IPS-15b (cell line): ENCODE measurements around the gene NEDD4.
"Not testable (repeated sequence)": the region's sequence is repeated elsewhere in the genome, so short reads cannot be mapped to it uniquely, and the experiment has no call there.

Experiments
- H3K27me3 ChIP-seq: one replicate; pipeline ENCODE4 v1.6.1; 2013; ENCODE audit warnings: low read length; ENCODE audit not compliant: control insufficient read depth, insufficient read depth
- H3K36me3 ChIP-seq: one replicate; pipeline ENCODE4 v1.6.1; 2013; ENCODE audit warnings: low read length; ENCODE audit not compliant: control insufficient read depth, insufficient read depth
- H3K4me1 ChIP-seq: one replicate; pipeline ENCODE4 v1.6.1; 2013; ENCODE audit warnings: mild to moderate bottlenecking, low read length; ENCODE audit not compliant: control insufficient read depth, insufficient read depth
- H3K4me3 ChIP-seq: one replicate; pipeline ENCODE4 v1.5.1; 2013; ENCODE audit warnings: low read depth, low read length
- H3K9ac ChIP-seq: one replicate; pipeline ENCODE4 v1.6.1; 2013; ENCODE audit warnings: low read depth, mild to moderate bottlenecking, low read length
- H3K9me3 ChIP-seq: one replicate; pipeline ENCODE4 v1.6.1; 2013; ENCODE audit warnings: mild to moderate bottlenecking, low read length; ENCODE audit not compliant: control insufficient read depth, insufficient read depth

The NEDD4 gene

GRCh38 chr15:55980511-55980910, 12.9 kb downstream of the NEDD4 start:
- Histone ChIP-seq H3K36me3 (no peaks in the 10 kb centered on the region), H3K9ac (no peak overlapping the region), H3K4me1 (no peaks in the 10 kb centered on the region), H3K27me3 (no peaks in the 10 kb centered on the region), H3K9me3 (no peaks in the 10 kb centered on the region), H3K4me3 (no peak overlapping the region)

DNA sequence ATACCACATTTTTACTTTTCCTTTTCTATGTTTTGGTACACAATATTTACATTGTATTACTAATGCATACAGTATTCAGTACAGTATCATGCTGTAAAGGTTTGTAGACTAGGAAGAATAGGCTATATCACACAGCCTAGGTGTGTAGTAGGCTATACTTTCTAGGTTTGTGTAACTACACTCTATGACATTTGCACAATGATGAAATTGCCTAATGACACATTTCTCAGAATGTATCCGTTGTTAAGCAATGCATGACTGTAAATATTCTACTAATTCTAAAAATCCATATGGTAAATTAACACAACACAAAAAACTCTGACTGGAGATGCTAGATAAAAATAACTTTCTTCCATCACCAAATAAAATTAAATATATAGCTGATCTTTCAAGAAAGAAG, 16.2 kb downstream of the NEDD4 start:
- H3K4me1 ChIP-seq: no peaks in the 10 kb centered on the region
- no peak overlapping the region for H3K4me3 ChIP-seq
- no peaks in the 10 kb centered on the region for H3K36me3 ChIP-seq
- no peaks in the 10 kb centered on the region for H3K27me3 ChIP-seq
- no peak overlapping the region for H3K9ac ChIP-seq
- H3K9me3 ChIP-seq: no peaks in the 10 kb centered on the region

DNA sequence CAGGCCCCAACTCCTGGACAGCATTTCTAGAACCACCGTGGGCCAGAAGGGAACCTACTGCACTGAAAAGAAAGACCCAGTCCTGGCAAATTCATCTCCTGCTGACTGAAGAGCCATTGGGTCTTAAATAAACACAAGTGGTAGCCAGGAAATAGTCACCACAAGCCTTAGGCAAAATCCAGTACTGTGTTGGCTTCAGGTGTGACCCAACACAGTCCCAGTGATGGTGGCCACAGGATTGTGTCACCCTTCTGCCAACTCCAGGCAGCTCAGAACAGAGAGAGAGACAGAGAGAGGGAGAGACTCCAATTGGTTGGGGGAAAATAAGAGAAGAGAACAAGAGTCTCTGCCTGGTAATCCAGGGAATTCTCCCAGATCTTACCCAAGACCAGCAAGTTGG, 23.1 kb downstream of the NEDD4 start:
- H3K9me3 ChIP-seq: no peaks in the 10 kb centered on the region
- no peak overlapping the region for H3K4me3 ChIP-seq
- H3K4me1 ChIP-seq: no peaks in the 10 kb centered on the region
- no peak overlapping the region for H3K9ac ChIP-seq
- no peaks in the 10 kb centered on the region for H3K27me3 ChIP-seq
- H3K36me3 ChIP-seq: no peaks in the 10 kb centered on the region

DNA sequence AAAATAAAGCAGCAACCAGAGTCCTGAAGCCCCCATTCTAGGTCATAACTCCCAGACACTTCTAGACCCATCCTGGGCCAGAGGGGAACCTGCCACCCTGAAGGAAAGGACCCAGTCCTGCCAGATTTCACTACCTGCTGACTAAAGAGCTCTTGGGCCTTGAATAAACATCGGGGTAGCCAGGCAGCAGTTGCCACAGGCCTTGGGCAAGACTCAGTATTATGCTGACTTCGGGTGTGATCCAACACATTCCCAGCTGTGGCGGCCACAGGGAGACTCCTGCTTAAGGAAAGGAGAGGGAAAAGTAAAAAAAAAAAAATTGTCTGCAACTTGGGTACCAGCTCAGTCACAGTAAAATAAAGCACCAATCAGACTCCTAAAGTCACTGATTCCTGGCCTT, 23.8 kb downstream of the NEDD4 start:
- H3K4me1 ChIP-seq: no peaks in the 10 kb centered on the region
- no peaks in the 10 kb centered on the region for H3K36me3 ChIP-seq
- no peak overlapping the region for H3K4me3 ChIP-seq
- H3K27me3 ChIP-seq: no peaks in the 10 kb centered on the region
- H3K9ac ChIP-seq: no peak overlapping the region
- no peaks in the 10 kb centered on the region for H3K9me3 ChIP-seq

DNA sequence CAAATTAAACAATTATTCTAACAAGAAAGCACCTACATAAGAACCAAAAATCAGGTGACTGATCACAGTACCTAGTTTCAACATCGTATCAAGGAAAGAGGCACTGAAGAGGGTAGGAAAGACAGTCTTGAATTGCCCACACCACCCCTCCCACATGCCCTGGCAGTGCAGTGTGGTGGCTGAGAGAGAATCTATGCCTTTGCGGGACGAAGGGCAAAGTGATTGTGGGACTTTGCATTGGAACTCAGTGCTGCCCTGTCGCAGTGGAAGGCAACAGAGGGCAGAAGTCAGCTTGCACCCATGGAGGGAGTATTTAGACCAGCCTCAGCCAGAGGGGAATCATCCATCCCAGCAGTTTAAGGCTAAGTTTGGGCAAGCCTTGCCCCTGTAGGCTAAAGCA, 24.5 kb downstream of the NEDD4 start:
- H3K9me3 ChIP-seq: no peaks in the 10 kb centered on the region
- no peaks in the 10 kb centered on the region for H3K4me1 ChIP-seq
- no peak overlapping the region for H3K4me3 ChIP-seq

GRCh38 chr15:55965091-55965490, 28.3 kb downstream of the NEDD4 start:
- Histone ChIP-seq H3K36me3 (no peaks in the 10 kb centered on the region), H3K9me3 (no peaks in the 10 kb centered on the region), H3K9ac (no peak overlapping the region), H3K4me3 (no peak overlapping the region), H3K4me1 (no peaks in the 10 kb centered on the region), H3K27me3 (no peaks in the 10 kb centered on the region)

More for the DNA sequence above, 24.5 kb downstream of the NEDD4 start:
- Histone ChIP-seq H3K9ac (no peak overlapping the region), H3K36me3 (no peaks in the 10 kb centered on the region), H3K27me3 (no peaks in the 10 kb centered on the region)

- H3K9ac ChIP-seq: no peak overlapping the region
- H3K4me1 ChIP-seq: no peaks in the 10 kb centered on the region
- H3K36me3 ChIP-seq: no peaks in the 10 kb centered on the region
- H3K4me3 ChIP-seq: no peak overlapping the region
- no peaks in the 10 kb centered on the region for H3K27me3 ChIP-seq
- no peaks in the 10 kb centered on the region for H3K9me3 ChIP-seq
Measured at GRCh38 chr15:55960946-55961345, 32.5 kb downstream of the NEDD4 start.

DNA sequence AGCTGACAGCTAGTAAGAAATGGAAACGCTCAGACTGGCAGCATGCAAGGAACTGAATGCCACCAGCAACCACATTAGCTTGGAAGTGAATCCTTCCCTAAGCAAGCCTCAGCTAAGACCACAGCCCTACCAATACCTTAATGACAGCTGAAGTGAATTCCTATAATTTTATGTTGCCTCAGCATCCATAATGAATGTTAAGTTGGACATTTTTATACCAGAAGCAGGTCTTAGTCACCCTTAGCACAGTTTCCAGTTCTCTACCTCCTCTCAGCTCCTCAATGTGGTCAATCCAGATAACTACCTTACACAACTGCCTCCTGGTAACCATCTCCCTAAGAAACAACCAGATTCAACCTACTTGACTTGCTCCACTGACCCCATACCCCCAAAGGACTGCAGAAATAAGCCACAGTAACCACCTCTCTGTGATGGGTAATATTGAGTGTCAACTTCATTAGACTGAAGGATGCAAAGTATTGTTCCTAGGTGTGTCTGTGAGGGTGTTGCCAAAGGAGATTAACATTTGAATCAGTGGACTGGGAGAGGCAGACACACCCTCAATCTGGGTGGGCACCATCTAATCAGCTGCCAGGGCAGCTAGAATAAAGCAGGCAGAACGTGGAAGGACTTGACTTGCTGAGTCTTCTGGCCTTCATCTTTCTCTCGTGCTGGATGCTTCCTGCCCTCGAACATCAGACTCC, 33.5 kb downstream of the NEDD4 start:
- Histone ChIP-seq H3K27me3 (no peaks in the 10 kb centered on the region), H3K4me3 (no peak overlapping the region), H3K9me3 (no peaks in the 10 kb centered on the region), H3K36me3 (no peaks in the 10 kb centered on the region), H3K9ac (no peak overlapping the region), H3K4me1 (no peaks in the 10 kb centered on the region)

GRCh38 chr15:55958349-55958748, 35.1 kb downstream of the NEDD4 start:
- no peak overlapping the region for H3K9ac ChIP-seq
- H3K36me3 ChIP-seq: no peaks in the 10 kb centered on the region
- no peaks in the 10 kb centered on the region for H3K9me3 ChIP-seq
- no peaks in the 10 kb centered on the region for H3K4me1 ChIP-seq
- no peak overlapping the region for H3K4me3 ChIP-seq
- no peaks in the 10 kb centered on the region for H3K27me3 ChIP-seq

- Histone ChIP-seq H3K27me3 (no peaks in the 10 kb centered on the region), H3K4me3 (no peak overlapping the region), H3K9ac (no peak overlapping the region), H3K36me3 (no peaks in the 10 kb centered on the region), H3K4me1 (no peaks in the 10 kb centered on the region), H3K9me3 (no peaks in the 10 kb centered on the region)
Measured at GRCh38 chr15:55954862-55955605, 38.4 kb downstream of the NEDD4 start.

GRCh38 chr15:55952501-55953274, 40.7 kb downstream of the NEDD4 start:
- H3K36me3 ChIP-seq, H3K4me1 ChIP-seq, H3K27me3 ChIP-seq, H3K4me3 ChIP-seq, H3K9me3 ChIP-seq, H3K9ac ChIP-seq: not testable (repeated sequence)

DNA sequence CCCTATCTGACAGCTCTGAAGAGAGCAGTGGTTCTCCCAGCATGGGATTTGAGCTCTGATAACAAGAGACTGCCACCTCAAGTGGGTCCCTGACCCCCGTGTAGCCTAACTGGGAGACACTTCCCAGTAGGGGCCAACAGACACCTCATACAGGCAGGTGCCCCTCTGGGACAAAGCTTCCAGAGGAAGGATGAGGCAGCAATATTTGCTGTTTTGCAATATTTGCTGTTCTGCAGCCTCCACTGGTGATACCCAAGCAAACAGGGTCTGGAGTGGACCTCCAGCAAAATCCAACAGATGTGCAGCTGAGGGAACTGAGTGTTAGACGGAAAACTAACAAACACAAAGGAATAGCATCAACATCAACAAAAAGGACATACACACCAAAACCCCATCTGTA, 48.8 kb downstream of the NEDD4 start:
- H3K9ac ChIP-seq, H3K36me3 ChIP-seq, H3K9me3 ChIP-seq, H3K27me3 ChIP-seq, H3K4me1 ChIP-seq, H3K4me3 ChIP-seq: not testable (repeated sequence)
